ENCODE results near the gene C1QTNF6.
"Not testable (repeated sequence)": the region's sequence is repeated elsewhere in the genome, so short reads cannot be mapped to it uniquely, and the experiment has no call there.

C1QTNF6 gene

GRCh38 chr22:37187891-37188761, at the start of gene C1QTNF6:
C1QTNF6 (minus strand) TSS chr22:37188247; CDS start chr22:37188213, 34 bp downstream.
- no peak for DNase-seq

- DNase-seq, result no peak
These were observed 48.0 kb upstream of the C1QTNF6 start for GRCh38 chr22:37235897-37236607.

- no peak for DNase-seq
These were observed 47.0 kb upstream of the C1QTNF6 start for GRCh38 chr22:37234736-37235711.

GRCh38 chr22:37233751-37234631, 45.9 kb upstream of the C1QTNF6 start:
- DNase-seq, result no peak

- DNase-seq, result not testable (repeated sequence)
These were observed 45.3 kb upstream of the C1QTNF6 start for GRCh38 chr22:37233371-37233750.

GRCh38 chr22:37232140-37232998, 44.3 kb upstream of the C1QTNF6 start:
- DNase-seq, result no peak

- DNase-seq, result no peak
These were observed 43.5 kb upstream of the C1QTNF6 start for GRCh38 chr22:37231406-37232139.

- no peak for DNase-seq
These were observed 42.8 kb upstream of the C1QTNF6 start for GRCh38 chr22:37230673-37231405.

GRCh38 chr22:37229805-37230672, 42.0 kb upstream of the C1QTNF6 start:
- DNase-seq, result no peak

GRCh38 chr22:37229012-37229804, 41.2 kb upstream of the C1QTNF6 start:
- no peak for DNase-seq

GRCh38 chr22:37228106-37229011, 40.3 kb upstream of the C1QTNF6 start:
- DNase-seq, result no peak

GRCh38 chr22:37226514-37226913, 38.5 kb upstream of the C1QTNF6 start:
- no peak for DNase-seq

- no peak for DNase-seq
These were observed 38.0 kb upstream of the C1QTNF6 start for GRCh38 chr22:37226087-37226486.

- peak; percentile 40 for DNase-seq
These were observed 37.4 kb upstream of the C1QTNF6 start for GRCh38 chr22:37225481-37225880.

GRCh38 chr22:37224757-37225420, 36.8 kb upstream of the C1QTNF6 start:
- no peak for DNase-seq

Data from NCI-H524 treated with DMSO at 0.1 percent for 48 hours (cell line).